NCI-H69 (cell line): ENCODE results near the gene SSBP1.
A peak's percentile ranks its signal among the peaks of the same experiment; 100 is the strongest.
"Not testable (repeated sequence)": the region's sequence is repeated elsewhere in the genome, so short reads cannot be mapped to it uniquely, and the experiment has no call there.

Experiments
- DNase-seq: peaks from one replicate; lab custom pipeline; 2025; lab: John Stamatoyannopoulos, UW

The SSBP1 gene

DNA sequence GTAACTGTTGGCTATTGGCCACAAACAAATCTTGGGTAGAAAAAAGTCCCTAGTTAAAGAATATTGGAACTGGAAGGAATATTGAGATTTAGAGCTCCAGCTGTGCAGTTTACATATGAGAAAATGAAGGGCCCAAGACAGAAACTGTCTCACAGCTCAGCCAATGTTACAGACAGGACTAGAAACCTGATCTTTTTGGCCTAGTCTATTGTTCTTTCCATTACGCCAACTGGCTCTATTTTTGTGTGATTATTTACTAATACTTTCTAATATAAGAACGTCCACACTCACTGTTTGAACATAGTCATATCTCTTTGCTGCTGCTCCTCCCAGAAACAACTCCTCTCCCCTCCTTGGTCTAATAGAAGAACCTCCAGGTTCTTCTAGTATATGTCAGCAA, 28.8 kb upstream of the SSBP1 start:
- DNase-seq = peak; percentile 59

DNA sequence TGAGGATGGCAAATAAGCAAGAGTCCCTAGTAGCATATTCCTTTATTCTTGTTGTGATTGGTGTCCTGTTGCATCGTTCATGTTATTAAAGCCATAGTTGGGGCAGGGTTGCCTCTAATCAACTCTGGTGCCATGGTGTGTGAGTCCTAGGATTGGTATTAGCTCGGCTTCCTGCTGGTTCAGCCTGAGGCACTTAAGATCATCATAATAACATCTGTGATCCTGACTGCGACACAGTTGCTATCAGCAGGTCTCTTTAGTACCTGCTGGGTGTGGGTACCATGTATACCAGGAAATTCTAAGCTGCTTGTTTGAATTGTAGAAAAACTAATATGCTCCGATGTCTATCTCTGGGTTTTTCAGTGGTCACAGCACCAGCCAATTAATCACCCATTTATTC, 28.4 kb upstream of the SSBP1 start:
- peak; percentile 96 for DNase-seq

DNA sequence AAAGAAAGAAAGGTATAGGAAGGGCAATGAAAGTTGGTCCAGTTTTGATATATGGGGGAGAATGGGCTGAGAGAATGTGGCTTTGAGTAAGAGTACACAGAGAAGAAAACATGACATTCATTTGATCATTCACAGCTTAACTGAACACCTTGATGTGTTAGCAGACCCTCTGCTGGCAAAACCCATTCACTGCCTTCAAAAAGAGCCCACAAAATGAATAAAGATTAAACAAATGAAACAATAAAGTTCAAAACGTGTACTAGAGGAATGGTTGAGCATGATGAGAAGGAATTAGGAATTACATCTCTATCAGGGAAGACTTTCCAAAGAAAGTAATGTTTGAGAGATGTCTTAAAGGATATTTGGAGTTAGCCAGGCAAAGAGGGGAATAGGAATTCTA, 27.9 kb upstream of the SSBP1 start:
- no peak for DNase-seq

DNA sequence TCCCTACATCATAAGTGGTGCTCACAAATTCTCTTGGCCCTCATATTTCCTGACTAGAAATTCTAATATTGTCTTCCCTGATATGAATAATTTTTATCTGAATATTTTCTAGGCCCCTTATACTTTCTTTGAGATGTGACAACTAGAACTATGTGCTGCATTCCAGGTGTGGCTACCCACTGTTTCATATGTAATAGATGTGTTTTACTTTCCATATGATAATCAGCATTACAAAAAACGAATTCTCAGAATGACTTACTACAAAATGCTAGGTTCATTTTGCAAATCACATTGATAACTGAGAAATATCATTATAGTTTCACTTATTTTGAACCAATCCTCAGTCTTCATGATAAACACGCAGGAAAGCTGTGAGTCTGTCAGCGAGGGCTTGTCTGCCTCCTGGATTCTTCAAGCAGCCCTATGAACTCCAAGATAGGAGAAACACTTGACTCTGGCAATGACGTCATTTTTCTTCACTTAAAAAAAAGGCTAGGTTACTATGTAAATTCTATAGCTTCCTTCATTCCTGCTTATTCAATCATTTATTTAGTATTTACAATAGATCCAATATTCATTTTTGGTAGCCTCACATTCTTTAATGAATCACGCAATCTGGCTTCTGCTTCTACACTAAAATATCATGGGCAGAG, 25.4 kb upstream of the SSBP1 start:
- DNase-seq = no peak

DNA sequence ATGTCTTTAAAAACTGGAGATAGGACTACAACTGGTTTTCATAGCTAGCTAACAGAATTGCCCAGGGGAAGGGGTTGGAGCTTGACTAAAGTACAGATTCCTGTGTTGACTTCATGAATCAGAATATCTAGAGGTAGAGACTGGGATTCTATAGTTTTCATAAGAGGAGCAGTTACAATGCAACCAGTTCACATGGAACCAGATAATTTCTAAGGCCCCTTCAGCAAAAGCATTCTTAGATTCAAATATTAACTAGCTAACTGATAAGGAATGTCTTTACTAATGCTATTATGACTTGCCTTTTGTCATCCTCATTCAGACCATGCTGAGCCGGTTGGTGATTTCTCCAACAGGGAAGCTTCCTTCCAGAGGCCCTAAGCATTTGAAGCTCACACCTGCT, 24.3 kb upstream of the SSBP1 start:
- DNase-seq = no peak

DNA sequence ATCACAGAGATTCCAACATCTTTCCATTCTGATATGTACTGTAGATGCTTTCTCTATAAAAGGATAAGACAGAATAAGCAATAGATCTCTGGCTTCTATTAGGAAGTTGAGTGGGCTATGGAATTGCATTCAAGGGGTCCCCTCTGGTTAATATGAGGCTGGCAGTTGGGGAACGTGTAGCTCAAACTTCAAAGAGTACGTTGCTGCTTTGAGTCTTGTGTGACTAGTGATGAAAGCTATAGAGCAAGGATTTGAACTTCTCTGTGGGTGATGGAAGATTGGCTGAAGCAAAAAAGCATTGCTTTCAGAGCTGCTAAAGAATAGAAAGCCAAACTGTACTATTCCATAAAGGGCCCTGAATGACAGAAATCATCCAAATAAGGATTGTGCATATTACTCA, 23.6 kb upstream of the SSBP1 start:
- DNase-seq = no peak

DNA sequence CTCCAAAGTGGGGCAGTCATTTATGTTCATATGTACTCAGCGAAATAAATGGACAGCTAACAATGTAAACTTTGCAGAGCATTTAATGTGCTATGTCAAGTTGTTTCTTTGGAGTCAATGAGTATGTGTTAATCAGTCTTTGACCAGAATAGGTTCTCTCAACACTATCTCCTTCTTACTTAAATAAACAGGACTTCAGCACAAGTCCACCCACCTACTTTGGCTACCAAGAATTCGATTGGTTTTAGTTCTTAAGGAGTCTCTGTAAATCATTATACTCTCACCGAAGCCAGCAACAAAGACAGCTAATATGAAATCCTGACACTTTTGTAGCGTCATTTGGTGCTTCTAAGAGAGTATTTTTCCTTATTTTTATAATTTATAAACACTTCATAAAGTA, 23.1 kb upstream of the SSBP1 start:
- no peak for DNase-seq

DNA sequence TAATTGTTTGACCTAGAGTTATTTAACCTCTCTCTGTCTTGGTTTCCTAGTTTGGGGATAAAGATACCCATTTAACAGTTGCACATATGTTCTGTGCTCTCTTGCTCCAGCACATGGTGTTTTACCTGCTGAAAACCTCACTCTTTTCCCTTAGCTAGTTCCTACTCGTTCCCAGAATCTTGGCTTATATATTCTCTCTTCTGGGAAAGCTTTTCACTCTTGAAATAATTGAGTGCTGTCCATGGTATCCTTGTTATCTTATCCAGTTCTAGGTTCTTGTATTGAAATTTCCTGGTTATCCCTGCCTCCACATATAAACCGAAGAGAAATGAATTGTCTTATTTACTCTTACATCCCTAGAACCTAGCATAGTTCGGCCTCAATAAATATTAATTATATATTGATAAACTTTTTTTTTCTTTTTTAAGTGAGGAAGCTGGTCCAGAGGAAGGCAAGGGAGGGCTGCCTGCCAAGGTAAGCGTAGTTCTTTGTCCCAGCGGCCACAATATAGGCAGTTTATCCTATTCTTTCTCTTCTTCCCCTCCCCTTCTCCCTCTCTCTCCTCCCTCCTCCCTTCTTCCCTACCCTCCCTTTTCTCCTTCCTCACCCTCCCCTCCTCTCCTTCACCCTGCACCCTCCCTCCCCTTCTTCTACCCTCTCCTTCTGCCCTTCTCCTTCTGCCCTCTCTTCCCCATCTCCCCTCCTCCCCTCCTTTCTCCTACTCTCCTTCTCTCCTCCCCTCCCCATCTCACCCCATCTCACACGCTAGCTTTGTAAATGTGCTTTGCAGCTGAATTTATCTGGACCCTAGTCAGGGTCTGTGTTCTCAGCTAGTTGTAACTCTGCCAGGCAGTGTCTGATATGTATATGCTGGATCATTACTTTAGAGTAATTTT, 22.1 kb upstream of the SSBP1 start:
- DNase-seq = no peak

DNA sequence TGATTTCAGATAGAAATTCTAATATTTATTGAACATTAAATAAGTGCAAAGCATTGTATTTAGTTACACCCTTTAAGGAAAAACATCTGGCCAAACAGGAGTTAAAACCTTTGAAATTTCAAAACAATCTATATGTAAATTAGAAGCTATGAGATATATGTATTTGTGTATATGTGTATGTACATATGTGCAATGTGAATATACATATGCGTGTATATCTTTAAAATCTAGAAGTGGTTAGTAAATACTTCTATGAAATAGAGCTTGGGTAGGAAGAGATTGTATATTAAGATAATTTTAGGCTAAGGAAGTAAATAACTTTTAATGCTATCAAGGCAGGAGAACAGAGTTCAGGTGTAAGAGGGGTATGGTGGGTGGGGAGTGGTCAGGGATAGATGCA, 20.7 kb upstream of the SSBP1 start:
- DNase-seq = no peak

DNA sequence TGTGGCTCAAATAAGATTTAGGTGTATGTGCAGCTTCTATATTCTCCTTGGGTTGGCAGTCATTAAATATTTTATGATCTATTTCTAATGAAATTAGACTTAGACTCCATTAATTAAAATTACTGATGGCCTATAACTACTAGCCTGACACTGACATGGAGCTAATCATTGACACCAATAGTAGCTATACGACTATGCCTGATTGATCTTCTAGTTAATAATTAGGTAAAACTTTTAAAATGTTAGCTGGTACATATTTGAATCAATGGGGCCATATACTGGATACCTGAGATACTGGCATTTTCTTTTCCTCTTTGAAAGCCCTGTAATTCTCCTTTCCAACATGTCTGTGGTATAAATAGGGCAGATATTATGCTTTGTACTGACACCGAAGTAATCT, 15.6 kb upstream of the SSBP1 start:
- no peak for DNase-seq

DNA sequence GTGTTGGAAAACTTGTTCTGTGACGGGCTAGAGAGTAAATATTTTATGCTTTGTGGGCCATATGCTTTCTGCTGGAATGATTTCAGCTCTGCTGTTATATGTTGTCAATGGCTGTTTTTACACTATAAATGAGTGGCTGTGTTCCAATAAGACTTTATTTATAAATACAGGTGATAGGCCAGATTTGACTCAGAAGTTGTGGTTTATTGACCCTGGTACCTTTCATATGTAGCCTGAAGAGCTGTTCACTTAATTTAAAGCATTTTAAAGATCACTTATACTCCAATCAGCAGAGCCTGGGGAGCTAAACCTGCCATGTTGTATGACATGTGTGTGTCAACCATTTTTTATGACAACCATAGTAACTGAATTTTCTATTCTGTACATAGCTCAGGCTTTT, 9.1 kb upstream of the SSBP1 start:
- DNase-seq = no peak

DNA sequence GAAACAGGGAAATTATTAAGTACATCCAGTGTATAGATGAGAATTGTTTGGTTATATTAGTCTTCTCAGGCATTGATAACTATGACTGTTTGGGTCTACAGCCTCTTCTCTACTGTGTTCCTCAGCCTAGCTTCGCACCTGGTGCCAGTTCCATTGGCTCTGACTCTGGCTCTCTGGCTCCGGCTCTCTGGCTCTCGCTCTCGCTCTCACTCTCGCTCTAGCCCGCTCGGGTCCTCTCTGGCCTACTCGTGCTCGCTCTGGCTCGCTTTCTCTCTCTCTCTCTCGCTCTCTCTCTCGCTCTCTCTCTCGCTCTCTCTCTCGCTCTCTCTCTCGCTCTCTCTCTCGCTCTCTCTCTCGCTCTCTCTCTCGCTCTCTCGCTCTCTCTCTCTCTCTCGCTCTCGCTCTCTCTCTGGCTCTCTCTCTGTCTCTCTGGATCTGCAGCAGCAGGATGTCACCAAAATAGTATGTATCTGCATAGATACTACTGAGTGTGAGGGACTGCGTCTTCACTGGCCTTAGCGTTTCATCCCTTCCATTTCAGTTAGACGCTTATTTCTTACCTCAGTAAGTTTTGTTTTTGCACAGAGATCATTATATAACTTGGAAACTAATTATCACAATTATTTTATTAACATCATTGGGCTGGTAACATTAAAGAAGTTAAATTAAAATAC, 6.5 kb upstream of the SSBP1 start:
- no peak for DNase-seq

DNA sequence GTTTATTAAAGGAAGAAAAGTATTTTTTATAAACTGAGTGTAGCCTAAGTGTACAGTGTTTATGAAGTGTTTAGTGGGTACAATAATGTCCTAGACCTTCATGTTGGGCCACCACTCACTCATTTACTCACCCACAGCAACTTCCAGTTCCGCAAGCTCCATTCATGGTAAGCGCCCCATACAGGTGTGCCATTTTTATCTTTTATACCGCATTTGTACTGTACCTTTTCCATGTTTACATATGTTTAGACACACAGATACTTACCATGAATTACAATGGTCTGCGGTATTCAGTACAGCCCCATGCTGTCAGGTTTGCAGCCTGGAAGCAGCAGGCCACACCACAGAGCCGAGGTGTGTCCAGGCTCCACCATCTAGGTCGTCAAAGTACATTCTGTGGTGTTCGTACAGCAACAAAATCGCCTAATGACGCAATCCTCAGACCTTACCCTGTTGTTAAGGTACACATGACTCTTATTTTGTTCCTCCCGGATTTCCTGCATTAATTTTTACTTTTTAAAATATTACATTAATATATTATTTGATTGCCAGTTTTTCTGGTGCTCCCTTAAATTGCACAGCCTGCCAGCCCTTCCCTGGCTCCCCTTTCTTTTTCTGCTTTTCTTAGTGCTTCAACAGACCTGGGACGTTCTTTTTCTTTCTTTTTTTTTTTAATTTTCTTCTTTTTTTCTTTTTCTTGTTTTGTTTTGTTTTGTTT, 881 bp upstream of the SSBP1 start:
- DNase-seq = peak; percentile 69

DNA sequence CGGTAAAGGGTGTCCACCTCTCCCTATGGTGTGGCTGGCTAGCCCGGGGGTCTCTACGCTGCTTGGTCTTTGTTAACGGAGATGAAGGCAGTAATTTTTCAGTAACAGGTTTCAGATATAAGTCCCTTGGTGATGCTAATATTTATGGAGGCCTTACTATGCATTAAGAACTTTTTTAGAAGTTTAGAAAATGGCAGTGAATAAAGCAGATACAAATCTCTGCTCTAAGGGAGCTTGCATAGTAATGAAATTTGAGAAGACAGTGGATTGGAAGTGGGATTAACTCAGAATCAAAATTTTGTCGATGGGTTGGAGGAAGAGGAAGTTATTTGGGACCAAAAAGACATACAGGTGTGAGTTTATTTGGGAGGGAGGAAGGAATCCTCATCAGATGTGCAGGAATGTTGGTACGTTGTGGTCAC, 445 bp downstream of the SSBP1 start:
- no peak for DNase-seq

DNA sequence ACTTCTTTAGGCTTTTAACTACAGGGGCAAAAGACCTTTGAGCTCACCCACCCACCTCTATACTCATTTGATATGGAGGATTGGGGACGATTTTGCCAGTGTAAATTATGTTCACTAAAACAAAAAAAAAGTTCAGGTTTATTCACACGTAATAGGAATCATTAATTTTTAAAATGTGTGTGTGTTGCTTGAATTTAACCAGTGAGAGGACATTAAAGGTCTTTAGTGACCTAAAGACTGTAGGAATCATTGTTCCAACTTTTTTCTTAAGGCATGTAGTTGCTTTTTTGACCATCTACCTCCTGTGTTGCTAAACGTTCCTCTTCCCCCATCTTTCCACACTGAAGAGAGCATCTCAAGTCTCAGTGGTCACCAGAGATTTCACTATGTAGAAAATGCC, 1.1 kb downstream of the SSBP1 start:
- no peak for DNase-seq

DNA sequence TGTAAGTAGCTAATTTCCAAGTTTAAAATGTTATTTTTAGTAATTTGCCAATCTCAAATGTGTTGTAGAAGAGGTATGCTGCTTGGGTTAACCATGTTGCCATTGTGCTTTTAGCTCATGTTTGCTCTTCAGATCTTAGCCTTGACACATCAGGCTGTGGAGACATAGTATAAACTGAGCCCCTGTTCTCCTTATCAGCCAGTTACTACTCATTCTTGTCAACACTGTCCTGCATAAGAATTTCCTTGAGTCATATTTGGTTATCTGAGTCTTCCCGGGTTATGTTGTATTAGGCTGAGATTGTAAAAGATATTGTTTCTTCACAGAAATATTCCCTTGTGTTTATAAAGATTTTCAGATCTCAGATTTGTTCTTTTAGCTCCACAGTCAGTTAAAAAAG, 4.1 kb downstream of the SSBP1 start:
- DNase-seq = no peak

DNA sequence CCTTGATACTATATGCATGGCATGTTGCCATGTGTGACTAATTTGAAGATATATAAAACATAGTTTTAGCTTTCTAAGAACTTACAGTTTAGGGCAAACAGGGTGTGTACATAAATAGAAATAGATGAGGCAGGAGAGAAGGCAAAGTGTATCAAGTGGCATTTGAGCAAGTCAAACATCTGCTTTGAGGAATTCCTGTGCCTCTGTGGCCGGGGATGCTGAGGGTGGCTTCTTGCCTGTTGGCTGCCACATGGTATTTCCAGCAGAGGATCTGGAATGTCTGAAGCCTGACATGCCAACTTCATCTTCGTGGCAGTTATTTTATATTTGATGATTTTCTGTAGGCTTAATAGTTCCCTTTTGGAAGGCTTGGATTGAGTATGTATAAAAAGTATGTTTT, 6.0 kb downstream of the SSBP1 start:
- no peak for DNase-seq

DNA sequence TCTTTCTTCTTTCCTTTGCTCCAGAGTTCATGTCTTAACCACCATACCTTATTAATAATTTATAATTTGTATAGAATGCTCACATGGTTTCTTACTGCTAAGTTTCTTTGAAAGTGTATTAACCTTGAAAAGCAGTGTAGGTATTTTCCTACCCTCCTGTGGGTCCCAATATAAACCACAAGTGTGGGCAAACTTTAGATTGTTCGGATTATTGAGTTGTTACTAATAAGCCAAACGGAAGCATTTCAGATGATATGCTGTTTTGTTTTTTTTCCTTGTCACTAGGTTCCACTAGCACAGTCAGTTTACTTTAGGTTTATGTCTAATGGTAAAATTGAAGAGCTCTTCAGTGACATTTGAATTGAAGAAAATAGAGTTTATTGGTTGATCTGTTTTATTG, 10.2 kb downstream of the SSBP1 start:
- DNase-seq = no peak

DNA sequence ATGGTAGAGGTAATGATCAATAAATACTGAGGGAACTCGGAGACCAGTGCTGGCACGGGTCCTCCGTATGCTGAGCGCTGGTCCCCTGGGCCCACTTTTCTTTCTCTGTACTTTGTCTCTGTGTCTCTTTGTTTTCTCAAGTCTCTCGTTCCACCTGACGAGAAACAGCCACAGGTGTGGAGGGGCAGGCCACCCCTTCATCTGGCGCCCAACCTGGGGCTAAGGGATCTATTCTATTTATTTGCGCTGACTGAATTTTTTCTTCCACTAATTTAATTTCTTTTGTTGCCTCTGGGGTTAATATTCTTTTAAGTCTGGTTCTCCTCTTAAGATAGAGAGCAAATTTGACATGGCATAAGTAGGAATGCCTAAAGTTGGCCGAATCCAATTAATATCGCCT, 13.7 kb downstream of the SSBP1 start:
- not testable (repeated sequence) for DNase-seq

DNA sequence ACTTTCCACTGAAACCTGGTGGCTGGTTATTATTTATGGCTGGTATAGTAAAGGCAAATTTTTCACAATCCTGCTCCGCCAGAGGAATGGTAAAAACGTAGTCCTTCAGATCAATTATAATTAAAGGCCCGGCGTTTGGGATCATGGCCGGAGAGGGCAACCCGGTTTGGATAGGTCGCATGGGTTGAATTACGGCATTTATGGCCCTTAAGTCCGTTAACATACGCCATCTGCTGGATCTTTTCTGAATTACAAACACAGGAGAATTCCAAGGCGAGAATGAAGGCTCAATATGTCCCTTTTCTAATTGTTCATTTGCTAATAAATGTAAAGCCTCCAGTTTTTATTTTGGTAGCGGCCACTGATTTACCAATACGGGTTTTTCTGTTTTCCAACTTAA, 14.5 kb downstream of the SSBP1 start:
- peak; percentile 14 for DNase-seq

DNA sequence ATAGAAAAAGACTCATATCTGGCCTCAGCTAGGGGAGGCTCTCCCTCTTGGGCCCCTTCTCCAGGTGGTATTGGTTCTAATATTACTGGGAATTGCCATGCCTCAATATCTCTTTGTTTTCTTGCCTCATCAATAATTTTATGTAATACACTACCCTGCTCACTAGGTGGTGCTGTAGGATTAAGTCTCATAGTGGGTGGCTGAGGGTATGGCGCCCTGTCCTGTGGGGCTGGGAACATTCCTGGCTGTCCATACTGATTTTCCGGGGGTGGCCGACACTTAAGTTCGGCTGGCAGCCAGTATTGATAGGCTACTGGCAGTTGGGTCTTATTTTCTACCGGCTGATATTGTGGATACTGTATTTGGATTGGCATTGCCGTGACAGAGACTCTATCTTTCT, 16.8 kb downstream of the SSBP1 start:
- peak; percentile 62 for DNase-seq

DNA sequence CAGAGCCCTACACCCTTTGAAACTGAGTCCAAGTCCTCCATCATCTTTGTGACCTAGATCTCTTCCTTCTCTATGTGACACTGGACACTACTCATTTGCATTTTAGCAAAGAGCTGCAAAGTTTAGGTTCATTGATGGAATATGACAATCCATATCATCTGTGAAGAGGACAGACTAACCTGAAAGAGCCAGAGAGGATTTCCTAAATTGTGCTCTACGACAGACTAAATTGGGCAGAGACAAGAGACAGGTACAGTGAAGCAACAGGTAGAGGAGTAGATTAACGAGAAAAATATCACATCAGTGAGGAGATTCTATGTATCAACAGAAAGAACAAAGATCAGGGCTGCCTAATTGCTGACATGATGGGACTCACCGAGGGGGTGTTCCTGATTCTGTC, 25.6 kb downstream of the SSBP1 start, which contains the start of gene TAS2R3:
TAS2R3 (plus strand) TSS at position 301 of the 400 bp plus-strand sequence; CDS start at position 363, 62 bp downstream.
- DNase-seq = no peak
